Measurements from ENCODE around the gene ALDOB. TPM values are rescaled to one million over a fixed set of nuclear protein-coding genes. Genes with fewer than 3 reads are reported as not detected.
A peak's percentile ranks its signal among the peaks of the same experiment; 100 is the strongest.

The ALDOB gene
- total RNA-seq, 1 donor: not detected

- no peak for TF ChIP-seq CTCF (IDR thresholded peaks at IDR 0.05; ENCODE audit: insufficient read depth, low read depth, low read length)
- H3K4me3 ChIP-seq (ENCODE audit: low read depth, low read length): no peak overlapping the region
- DNase-seq (ENCODE audit: low read depth): no peak
Measured at GRCh38 chr9:101468116-101468515, 32.5 kb upstream of the ALDOB start.

GRCh38 chr9:101467690-101468089, 32.1 kb upstream of the ALDOB start:
- no peak for DNase-seq (ENCODE audit: low read depth)
- no peak for TF ChIP-seq CTCF (IDR thresholded peaks at IDR 0.05; ENCODE audit: insufficient read depth, low read depth, low read length)
- H3K4me3 ChIP-seq (ENCODE audit: low read depth, low read length): no peak overlapping the region

- TF ChIP-seq CTCF (IDR thresholded peaks at IDR 0.05; ENCODE audit: insufficient read depth, low read depth, low read length): no peak
- DNase-seq (ENCODE audit: low read depth): no peak
- H3K4me3 ChIP-seq (ENCODE audit: low read depth, low read length): no peak overlapping the region
Measured at GRCh38 chr9:101466863-101467262, 31.3 kb upstream of the ALDOB start.

- peak; percentile 72 for DNase-seq (ENCODE audit: low read depth)
- TF ChIP-seq CTCF (IDR thresholded peaks at IDR 0.05; ENCODE audit: insufficient read depth, low read depth, low read length): peak; percentile 49
Measured at GRCh38 chr9:101465326-101465915, 29.8 kb upstream of the ALDOB start.

GRCh38 chr9:101463397-101463796, 27.8 kb upstream of the ALDOB start:
- H3K4me3 ChIP-seq (ENCODE audit: low read depth, low read length): no peak overlapping the region
- DNase-seq (ENCODE audit: low read depth): peak; percentile 7
- no peak for TF ChIP-seq CTCF (IDR thresholded peaks at IDR 0.05; ENCODE audit: insufficient read depth, low read depth, low read length)

More at GRCh38 chr9:101465326-101465915, 29.8 kb upstream of the ALDOB start:
- H3K4me3 ChIP-seq (ENCODE audit: low read depth, low read length): no peak overlapping the region

GRCh38 chr9:101462558-101462957, 27.0 kb upstream of the ALDOB start:
- no peak for TF ChIP-seq CTCF (IDR thresholded peaks at IDR 0.05; ENCODE audit: insufficient read depth, low read depth, low read length)
- H3K4me3 ChIP-seq (ENCODE audit: low read depth, low read length): no peak overlapping the region
- DNase-seq (ENCODE audit: low read depth): peak; percentile 65

GRCh38 chr9:101460965-101461364, 25.4 kb upstream of the ALDOB start:
- DNase-seq (ENCODE audit: low read depth): no peak
- no peak overlapping the region for H3K4me3 ChIP-seq (ENCODE audit: low read depth, low read length)
- no peak for TF ChIP-seq CTCF (IDR thresholded peaks at IDR 0.05; ENCODE audit: insufficient read depth, low read depth, low read length)
